ENCODE results near the gene INPP5B.
"Not testable (repeated sequence)": the region's sequence is repeated elsewhere in the genome, so short reads cannot be mapped to it uniquely, and the experiment has no call there.

INPP5B gene

GRCh38 chr1:37905727-37906126 is 41.1 kb downstream of the INPP5B start:
- TF ChIP-seq CTCF (IDR thresholded peaks at IDR 0.05; ENCODE audit: low read depth, low read length) = no peak
- DNase-seq (ENCODE audit: extremely low read depth, low read depth) = no peak

GRCh38 chr1:37903921-37904320 is 42.9 kb downstream of the INPP5B start:
- DNase-seq (ENCODE audit: extremely low read depth, low read depth) = not testable (repeated sequence)

GRCh38 chr1:37902983-37903382 is 43.9 kb downstream of the INPP5B start:
- no peak for DNase-seq (ENCODE audit: extremely low read depth, low read depth)
- no peak for TF ChIP-seq CTCF (IDR thresholded peaks at IDR 0.05; ENCODE audit: low read depth, low read length)

- TF ChIP-seq CTCF (IDR thresholded peaks at IDR 0.05; ENCODE audit: low read depth, low read length) = no peak
- DNase-seq (ENCODE audit: extremely low read depth, low read depth) = no peak
Observed at GRCh38 chr1:37901893-37902225, 45.0 kb downstream of the INPP5B start.

GRCh38 chr1:37901191-37901892 is 45.5 kb downstream of the INPP5B start:
- TF ChIP-seq CTCF (IDR thresholded peaks at IDR 0.05; ENCODE audit: low read depth, low read length) = no peak
- DNase-seq (ENCODE audit: extremely low read depth, low read depth) = no peak

- DNase-seq (ENCODE audit: extremely low read depth, low read depth) = not testable (repeated sequence)
Observed at GRCh38 chr1:37897563-37897962, 49.3 kb downstream of the INPP5B start.

GRCh38 chr1:37893673-37894072 is 53.2 kb downstream of the INPP5B start:
- DNase-seq (ENCODE audit: extremely low read depth, low read depth) = no peak
- TF ChIP-seq CTCF (IDR thresholded peaks at IDR 0.05; ENCODE audit: low read depth, low read length) = no peak

- TF ChIP-seq CTCF (IDR thresholded peaks at IDR 0.05; ENCODE audit: low read depth, low read length) = no peak
- no peak for DNase-seq (ENCODE audit: extremely low read depth, low read depth)
Observed at GRCh38 chr1:37892151-37893047, 54.5 kb downstream of the INPP5B start.

Measured in AG09319 (cell line).